ENCODE results near the gene DAZAP1. TPM values are rescaled to one million over a fixed set of nuclear protein-coding genes. Genes with fewer than 3 reads are reported as not detected.

Gene DAZAP1
- total RNA-seq, 1 donor, result 40.9 TPM

DNA sequence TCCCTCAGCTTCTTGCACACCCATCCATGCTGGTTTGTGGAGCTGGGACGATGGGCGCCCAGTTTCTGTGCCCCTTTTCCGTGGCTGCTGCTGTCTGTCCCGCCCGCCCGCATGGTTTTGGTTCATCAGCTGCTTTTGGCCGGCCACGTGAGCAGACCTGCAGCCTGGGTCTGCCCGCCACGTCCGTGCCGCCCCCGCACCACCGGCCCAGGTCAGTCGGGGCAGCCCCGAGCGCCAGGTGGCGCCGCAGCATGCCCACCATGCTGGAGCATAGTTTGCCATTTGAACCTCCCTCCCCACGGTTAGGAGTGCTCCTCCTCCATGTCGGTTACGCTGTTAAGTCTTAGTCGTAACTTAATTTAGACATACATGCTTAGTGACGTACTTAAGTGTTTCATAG is 15.6 kb downstream of the DAZAP1 start:
- no peak overlapping the region for H3K27ac ChIP-seq (ENCODE audit: low read depth, low read length)
- H3K4me1 ChIP-seq (ENCODE audit: insufficient read depth, low read length), result no peaks in the 10 kb centered on the region
- H3K79me2 ChIP-seq (ENCODE audit: insufficient read depth, low read length), result peaks cover 96% of the 10 kb centered on the region
- H3K4me3 ChIP-seq (ENCODE audit: insufficient read depth, low read length), result no peak overlapping the region
- peaks cover 47% of the 10 kb centered on the region for H4K20me1 ChIP-seq (ENCODE audit: insufficient read depth, low read length)
- H2AFZ ChIP-seq (ENCODE audit: low read length), result no peak overlapping the region
- no peaks in the 10 kb centered on the region for H3K27me3 ChIP-seq (ENCODE audit: insufficient read depth, low read length)
- no peaks in the 10 kb centered on the region for H3K9me3 ChIP-seq (ENCODE audit: low read depth, low read length)
- H3K36me3 ChIP-seq (ENCODE audit: insufficient read depth, low read length), result peaks cover 80% of the 10 kb centered on the region
- H3K4me2 ChIP-seq (ENCODE audit: insufficient read depth, low read length), result no peak overlapping the region
- DNase-seq (ENCODE audit: insufficient read length, low spot score, missing footprints), result no peak
- TF ChIP-seq, protein P1, sequence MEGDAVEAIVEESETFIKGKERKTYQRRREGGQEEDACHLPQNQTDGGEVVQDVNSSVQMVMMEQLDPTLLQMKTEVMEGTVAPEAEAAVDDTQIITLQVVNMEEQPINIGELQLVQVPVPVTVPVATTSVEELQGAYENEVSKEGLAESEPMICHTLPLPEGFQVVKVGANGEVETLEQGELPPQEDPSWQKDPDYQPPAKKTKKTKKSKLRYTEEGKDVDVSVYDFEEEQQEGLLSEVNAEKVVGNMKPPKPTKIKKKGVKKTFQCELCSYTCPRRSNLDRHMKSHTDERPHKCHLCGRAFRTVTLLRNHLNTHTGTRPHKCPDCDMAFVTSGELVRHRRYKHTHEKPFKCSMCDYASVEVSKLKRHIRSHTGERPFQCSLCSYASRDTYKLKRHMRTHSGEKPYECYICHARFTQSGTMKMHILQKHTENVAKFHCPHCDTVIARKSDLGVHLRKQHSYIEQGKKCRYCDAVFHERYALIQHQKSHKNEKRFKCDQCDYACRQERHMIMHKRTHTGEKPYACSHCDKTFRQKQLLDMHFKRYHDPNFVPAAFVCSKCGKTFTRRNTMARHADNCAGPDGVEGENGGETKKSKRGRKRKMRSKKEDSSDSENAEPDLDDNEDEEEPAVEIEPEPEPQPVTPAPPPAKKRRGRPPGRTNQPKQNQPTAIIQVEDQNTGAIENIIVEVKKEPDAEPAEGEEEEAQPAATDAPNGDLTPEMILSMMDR (IDR thresholded peaks at IDR 0.05; ENCODE audit: extremely low read depth, low read depth, low read length), result no peak

DNA sequence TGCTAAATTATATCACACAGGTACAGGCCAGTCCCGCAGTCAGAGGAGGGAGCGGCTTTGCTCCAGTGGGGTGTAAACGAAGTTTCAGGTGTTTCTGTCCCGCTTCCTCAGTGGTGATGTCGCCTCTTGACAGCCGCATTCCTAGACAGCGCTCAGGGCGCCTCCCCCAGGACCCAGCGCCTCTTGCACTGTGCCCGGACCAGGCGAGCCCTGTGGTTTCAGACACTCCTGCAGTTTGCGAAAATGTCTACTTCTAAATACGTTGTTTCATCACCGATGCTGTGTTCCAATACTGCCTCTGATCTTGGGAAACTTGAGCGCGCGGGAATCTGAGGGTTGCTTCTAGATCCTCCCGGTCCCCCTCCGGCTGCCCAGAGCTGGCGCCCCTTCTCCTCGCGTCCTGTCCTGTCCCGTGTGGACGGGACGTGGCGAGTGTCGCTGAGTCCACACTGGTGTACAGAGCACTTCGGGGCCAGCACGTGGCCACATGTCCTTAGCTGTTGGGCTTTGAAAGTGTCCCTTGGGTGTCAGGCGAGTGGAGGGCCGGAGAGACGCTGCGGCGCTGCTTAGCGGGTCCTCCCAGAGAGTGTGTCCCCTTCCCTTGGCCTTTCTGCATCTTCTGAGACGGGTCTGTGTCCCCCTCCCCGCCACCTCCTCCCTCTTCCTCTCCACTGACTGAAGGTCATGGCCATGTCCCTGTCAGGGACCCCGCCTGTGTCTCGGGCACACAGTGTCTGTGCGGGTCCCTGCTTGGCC is 16.2 kb downstream of the DAZAP1 start:
- Histone ChIP-seq H2AFZ (ENCODE audit: low read length) (no peak overlapping the region), H4K20me1 (ENCODE audit: insufficient read depth, low read length) (peaks cover 41% of the 10 kb centered on the region), H3K27ac (ENCODE audit: low read depth, low read length) (no peak overlapping the region), H3K36me3 (ENCODE audit: insufficient read depth, low read length) (peaks cover 81% of the 10 kb centered on the region), H3K4me3 (ENCODE audit: insufficient read depth, low read length) (no peak overlapping the region), H3K79me2 (ENCODE audit: insufficient read depth, low read length) (peaks cover 90% of the 10 kb centered on the region), H3K27me3 (ENCODE audit: insufficient read depth, low read length) (no peaks in the 10 kb centered on the region), H3K9me3 (ENCODE audit: low read depth, low read length) (no peaks in the 10 kb centered on the region), H3K4me2 (ENCODE audit: insufficient read depth, low read length) (no peak overlapping the region), H3K4me1 (ENCODE audit: insufficient read depth, low read length) (no peaks in the 10 kb centered on the region)
- TF ChIP-seq, protein P1 (IDR thresholded peaks at IDR 0.05; ENCODE audit: extremely low read depth, low read depth, low read length), result no peak
- DNase-seq (ENCODE audit: insufficient read length, low spot score, missing footprints), result no peak

DNA sequence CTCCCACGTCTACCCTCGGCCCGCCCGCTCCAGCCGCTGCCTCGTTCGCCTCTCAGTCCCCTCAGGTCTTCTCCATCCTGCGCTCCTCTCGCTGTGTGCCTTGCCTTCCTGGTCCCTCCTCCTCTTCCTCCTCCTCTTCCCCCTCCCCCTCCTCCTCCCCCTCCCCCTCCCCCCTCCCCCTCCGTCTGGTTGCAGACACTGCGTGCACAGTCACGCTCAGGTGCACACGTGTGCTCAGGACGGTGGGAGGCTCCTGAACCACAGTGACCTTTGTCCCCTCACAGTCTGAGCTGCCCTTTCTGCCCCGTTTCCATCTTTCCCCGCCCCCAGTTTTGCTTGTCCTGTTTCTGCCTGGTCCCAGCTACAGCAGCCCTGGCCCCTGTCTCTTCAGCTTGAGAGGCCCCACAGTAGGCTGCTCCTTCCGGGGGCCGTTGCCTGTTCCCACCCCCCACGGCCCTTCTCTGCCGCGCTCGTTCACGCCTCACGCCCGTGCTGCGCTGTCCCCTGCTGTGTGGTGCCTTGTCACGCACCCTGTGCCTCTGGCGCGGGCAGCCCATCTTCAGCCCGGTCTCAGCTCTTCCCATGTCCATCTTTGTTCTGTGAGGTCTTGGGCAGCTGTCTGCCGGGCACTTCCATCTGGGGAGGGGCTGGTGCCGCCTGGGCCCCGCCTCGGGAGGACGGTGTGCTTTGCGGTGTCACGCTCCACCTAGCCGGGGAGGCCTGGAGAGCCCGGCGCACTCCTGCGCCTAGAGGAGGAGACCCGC is 17.0 kb downstream of the DAZAP1 start:
- TF ChIP-seq, protein P1 (IDR thresholded peaks at IDR 0.05; ENCODE audit: extremely low read depth, low read depth, low read length), result no peak
- no peak overlapping the region for H3K4me3 ChIP-seq (ENCODE audit: insufficient read depth, low read length)
- H3K36me3 ChIP-seq (ENCODE audit: insufficient read depth, low read length), result peaks cover 81% of the 10 kb centered on the region
- H3K4me2 ChIP-seq (ENCODE audit: insufficient read depth, low read length), result no peak overlapping the region
- peaks cover 38% of the 10 kb centered on the region for H4K20me1 ChIP-seq (ENCODE audit: insufficient read depth, low read length)
- peaks cover 85% of the 10 kb centered on the region for H3K79me2 ChIP-seq (ENCODE audit: insufficient read depth, low read length)
- H3K4me1 ChIP-seq (ENCODE audit: insufficient read depth, low read length), result no peaks in the 10 kb centered on the region
- DNase-seq (ENCODE audit: insufficient read length, low spot score, missing footprints), result no peak
- H2AFZ ChIP-seq (ENCODE audit: low read length), result no peak overlapping the region
- no peaks in the 10 kb centered on the region for H3K27me3 ChIP-seq (ENCODE audit: insufficient read depth, low read length)
- no peaks in the 10 kb centered on the region for H3K9me3 ChIP-seq (ENCODE audit: low read depth, low read length)
- no peak overlapping the region for H3K27ac ChIP-seq (ENCODE audit: low read depth, low read length)

Measured in osteoblast (primary cell).